ENCODE data around the gene FAM227A. TPM values are rescaled to one million over a fixed set of nuclear protein-coding genes. Genes with fewer than 3 reads are reported as not detected.

The FAM227A gene
- total and polyA plus RNA-seq, 2 donors (not counting 3 experiments of a cell fraction or from before 2014, with no cell fraction given) = 0.58 to 1.9 TPM

DNA sequence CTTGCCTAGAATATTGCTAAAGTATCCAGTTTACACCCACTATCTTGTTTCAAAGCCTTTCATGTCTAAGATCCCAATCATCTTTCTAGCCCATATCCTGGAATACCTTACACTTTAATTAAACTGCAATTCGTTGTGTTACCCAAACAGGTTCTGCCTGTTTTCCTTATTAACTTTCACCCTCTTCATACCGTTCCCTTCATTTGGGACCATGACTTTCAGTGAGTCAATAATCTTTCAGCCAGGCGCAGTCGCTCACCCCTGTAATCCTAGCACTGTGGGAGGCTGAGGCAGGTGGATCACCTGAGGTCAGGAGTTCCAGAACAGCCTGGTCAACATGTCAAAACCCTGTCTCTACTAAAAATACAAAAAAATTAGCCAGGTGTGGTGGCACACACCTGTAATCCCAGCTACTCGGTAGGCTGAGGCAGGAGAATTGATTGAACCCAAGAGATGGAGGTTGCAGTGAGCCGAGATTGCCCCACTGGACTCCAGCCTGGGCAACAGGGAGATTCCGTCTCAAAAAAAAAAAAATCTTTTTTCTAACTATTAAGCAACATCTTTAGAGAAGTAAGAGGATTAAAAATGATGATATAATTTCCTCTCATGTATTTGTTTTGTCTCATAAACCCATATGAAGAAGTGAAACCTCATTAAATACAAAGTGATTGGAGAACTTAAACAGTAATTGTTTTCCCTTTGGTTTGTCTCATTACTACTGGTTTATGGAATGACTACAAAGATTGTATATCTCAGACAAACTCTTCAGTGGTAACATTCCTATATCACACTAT lies 106.9 kb downstream of the FAM227A start:
- no peaks in the 10 kb centered on the region for H3K79me2 ChIP-seq (ENCODE audit: control insufficient read depth, insufficient read depth, low read length)
- no peaks in the 10 kb centered on the region for H3K9me3 ChIP-seq (replicated peaks; ENCODE audit: control insufficient read depth, insufficient read depth, low read length)
- no peak for TF ChIP-seq MYC (IDR thresholded peaks at IDR 0.05; ENCODE audit: low read depth, low read length)
- no peaks in the 10 kb centered on the region for H3K9me1 ChIP-seq (replicated peaks; ENCODE audit: control insufficient read depth, extremely low read depth, insufficient read depth, low read length)
- BruUV-seq (replicated peaks) = no TSS peak
- H3K4me2 ChIP-seq (ENCODE audit: insufficient read depth, low read length) = no peak overlapping the region
- no peak for DNase-seq (ENCODE audit: low read depth, low spot score)
- FAIRE-seq = no peak
- dilution Hi-C loops (cut with MboI; ENCODE audit: extremely low pct_ligation_motif_present, low sequenced_read_pairs) (no loop called here), intact Hi-C loops (cut with micrococcal nuclease) (no loop called here)
- no peaks in the 10 kb centered on the region for H3K36me3 ChIP-seq (ENCODE audit: control insufficient read depth in 2 of 2, extremely low read depth in 1 of 2, insufficient read depth in 2 of 2, low read length in 2 of 2)
- no peak overlapping the region for H3K27ac ChIP-seq (ENCODE audit: insufficient read depth, low read depth, low read length)
- H4K20me1 ChIP-seq (replicated peaks; ENCODE audit: control insufficient read depth, extremely low read depth, insufficient read depth, low read length) = no peaks in the 10 kb centered on the region
- CTCF ChIA-PET = interaction anchor here (0.7 kb wide), 1 partner anchor 30 kb away, joined by 3 read pairs; no protein-coding TSS in a partner anchor
- no peak overlapping the region for H3K9ac ChIP-seq (replicated peaks; ENCODE audit: extremely low read depth, insufficient read depth, low read length)
- no peak overlapping the region for H3K4me3 ChIP-seq (replicated peaks in 1 of 3; ENCODE audit: insufficient read depth in 1 of 3, low read depth in 1 of 3, low read length in 3 of 3)
- POLR2A ChIA-PET = no interaction called here
- H2AFZ ChIP-seq (ENCODE audit: low read depth, low read length) = no peak overlapping the region
- H3K4me1 ChIP-seq (ENCODE audit: control insufficient read depth, extremely low read depth, insufficient read depth, low read length) = no peaks in the 10 kb centered on the region
- no peaks in the 10 kb centered on the region for H3K27me3 ChIP-seq (ENCODE audit: control insufficient read depth in 2 of 2, insufficient read depth in 2 of 2, low read length in 2 of 2)

DNA sequence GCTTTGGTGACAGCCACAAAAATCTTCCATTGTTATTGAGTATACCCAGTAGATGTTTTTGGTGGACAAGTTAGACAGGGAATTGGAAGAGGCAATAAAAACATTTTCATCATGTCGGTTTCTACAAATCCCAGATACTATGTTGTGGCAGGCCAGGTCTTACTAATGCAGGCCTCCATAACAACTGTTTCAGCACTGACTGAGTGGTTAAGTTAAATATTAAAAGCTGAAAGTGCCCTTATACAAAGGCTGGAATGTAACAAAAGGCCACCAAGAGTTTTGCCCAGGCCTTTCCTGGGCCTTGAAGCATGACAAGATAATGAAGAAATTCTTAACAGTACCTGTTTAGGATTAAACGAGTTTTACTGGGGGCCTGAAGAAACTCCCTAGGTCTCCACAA lies 115.5 kb downstream of the FAM227A start:
- DNase-seq (ENCODE audit: low read depth, low spot score) (no peak), FAIRE-seq (no peak)
- POLR2A ChIA-PET = no interaction called here
- Histone ChIP-seq H3K9me1 (replicated peaks; ENCODE audit: control insufficient read depth, extremely low read depth, insufficient read depth, low read length) (no peaks in the 10 kb centered on the region), H3K9ac (replicated peaks; ENCODE audit: extremely low read depth, insufficient read depth, low read length) (no peak overlapping the region), H3K27ac (ENCODE audit: insufficient read depth, low read depth, low read length) (no peak overlapping the region), H3K79me2 (ENCODE audit: control insufficient read depth, insufficient read depth, low read length) (no peaks in the 10 kb centered on the region), H2AFZ (ENCODE audit: low read depth, low read length) (no peak overlapping the region), H4K20me1 (replicated peaks; ENCODE audit: control insufficient read depth, extremely low read depth, insufficient read depth, low read length) (no peaks in the 10 kb centered on the region), H3K9me3 (replicated peaks; ENCODE audit: control insufficient read depth, insufficient read depth, low read length) (peaks cover 3% of the 10 kb centered on the region), H3K4me2 (ENCODE audit: insufficient read depth, low read length) (no peak overlapping the region), H3K4me3 (replicated peaks in 1 of 3; ENCODE audit: insufficient read depth in 1 of 3, low read depth in 1 of 3, low read length in 3 of 3) (no peak overlapping the region), H3K36me3 (ENCODE audit: control insufficient read depth in 2 of 2, extremely low read depth in 1 of 2, insufficient read depth in 2 of 2, low read length in 2 of 2) (no peaks in the 10 kb centered on the region), H3K4me1 (ENCODE audit: control insufficient read depth, extremely low read depth, insufficient read depth, low read length) (no peaks in the 10 kb centered on the region), H3K27me3 (ENCODE audit: control insufficient read depth in 2 of 2, insufficient read depth in 2 of 2, low read length in 2 of 2) (no peaks in the 10 kb centered on the region)
- BruUV-seq (replicated peaks) = no TSS peak
- dilution Hi-C loops (cut with MboI; ENCODE audit: extremely low pct_ligation_motif_present, low sequenced_read_pairs) = no loop called here
- TF ChIP-seq, protein P1, sequence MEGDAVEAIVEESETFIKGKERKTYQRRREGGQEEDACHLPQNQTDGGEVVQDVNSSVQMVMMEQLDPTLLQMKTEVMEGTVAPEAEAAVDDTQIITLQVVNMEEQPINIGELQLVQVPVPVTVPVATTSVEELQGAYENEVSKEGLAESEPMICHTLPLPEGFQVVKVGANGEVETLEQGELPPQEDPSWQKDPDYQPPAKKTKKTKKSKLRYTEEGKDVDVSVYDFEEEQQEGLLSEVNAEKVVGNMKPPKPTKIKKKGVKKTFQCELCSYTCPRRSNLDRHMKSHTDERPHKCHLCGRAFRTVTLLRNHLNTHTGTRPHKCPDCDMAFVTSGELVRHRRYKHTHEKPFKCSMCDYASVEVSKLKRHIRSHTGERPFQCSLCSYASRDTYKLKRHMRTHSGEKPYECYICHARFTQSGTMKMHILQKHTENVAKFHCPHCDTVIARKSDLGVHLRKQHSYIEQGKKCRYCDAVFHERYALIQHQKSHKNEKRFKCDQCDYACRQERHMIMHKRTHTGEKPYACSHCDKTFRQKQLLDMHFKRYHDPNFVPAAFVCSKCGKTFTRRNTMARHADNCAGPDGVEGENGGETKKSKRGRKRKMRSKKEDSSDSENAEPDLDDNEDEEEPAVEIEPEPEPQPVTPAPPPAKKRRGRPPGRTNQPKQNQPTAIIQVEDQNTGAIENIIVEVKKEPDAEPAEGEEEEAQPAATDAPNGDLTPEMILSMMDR (IDR thresholded peaks at IDR 0.05; ENCODE audit: extremely low read depth in 1 of 2, insufficient read depth in 1 of 2, low read depth in 1 of 2, low read length in 2 of 2) = no peak
- TF ChIP-seq POLR2AphosphoS5 (IDR thresholded peaks at IDR 0.05; ENCODE audit: insufficient read depth, low read depth, low read length) (no peak), GATA2 (IDR thresholded peaks at IDR 0.05; ENCODE audit: insufficient read depth, insufficient read length, low read depth, low read length) (no peak), EZH2 (IDR thresholded peaks at IDR 0.05; ENCODE audit: borderline replicate concordance, low read depth, low read length, severe bottlenecking) (no peak), FOS (IDR thresholded peaks at IDR 0.05; ENCODE audit: borderline replicate concordance, insufficient read depth, low read length) (no peak), JUN (IDR thresholded peaks at IDR 0.05; ENCODE audit: borderline replicate concordance, insufficient read depth, insufficient read length, low read depth) (no peak), POLR2A (IDR thresholded peaks at IDR 0.05; ENCODE audit: low read depth, low read length) (no peak), MYC (IDR thresholded peaks at IDR 0.05; ENCODE audit: low read depth, low read length) (no peak)
- TF ChIP-seq, protein P2, sequence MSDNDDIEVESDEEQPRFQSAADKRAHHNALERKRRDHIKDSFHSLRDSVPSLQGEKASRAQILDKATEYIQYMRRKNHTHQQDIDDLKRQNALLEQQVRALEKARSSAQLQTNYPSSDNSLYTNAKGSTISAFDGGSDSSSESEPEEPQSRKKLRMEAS (IDR thresholded peaks at IDR 0.05; ENCODE audit: insufficient read depth, insufficient read length) = no peak
- intact Hi-C loops (cut with micrococcal nuclease) = no loop called here
- CTCF ChIA-PET = interaction anchor here (1.2 kb wide), 1 partner anchor 11 kb away, joined by 3 read pairs; no protein-coding TSS in a partner anchor

Data from endothelial cell of umbilical vein (primary cell).